KMS-11 (cell line): ENCODE data around the gene CTSH.

Source experiments
- H2AFZ ChIP-seq: fragments of 200-600 bp; sonication (generic); 2 replicates; pipeline ENCODE4 v1.6.1; 2016; ENCODE audit warnings: antibody characterized with exemption, mixed run types, low read depth
- H3K27ac ChIP-seq: fragments of 200-600 bp; sonication (generic); 2 replicates; pipeline ENCODE4 v1.6.1; 2016; ENCODE audit warnings: mild to moderate bottlenecking, mixed run types
- H3K27me3 ChIP-seq: fragments of 200-600 bp; sonication (generic); 2 replicates; pipeline ENCODE4 v1.6.1; 2017; ENCODE audit warnings: mild to moderate bottlenecking, low read depth, mixed run types, moderate library complexity; ENCODE audit not compliant: insufficient read depth
- H3K36me3 ChIP-seq: fragments of 200-600 bp; sonication (generic); 2 replicates; pipeline ENCODE4 v1.6.1; 2017; ENCODE audit warnings: mild to moderate bottlenecking, mixed run types; ENCODE audit not compliant: insufficient read depth
- H3K4me1 ChIP-seq: fragments of 200-600 bp; sonication (generic); 2 replicates; pipeline ENCODE4 v1.6.1; 2016; ENCODE audit warnings: mild to moderate bottlenecking, low read depth, mixed run types; ENCODE audit not compliant: poor library complexity, severe bottlenecking
- H3K4me2 ChIP-seq: fragments of 200-600 bp; sonication (generic); 2 replicates; pipeline ENCODE4 v1.7.0; 2016; ENCODE audit warnings: mild to moderate bottlenecking, mixed run types
- H3K4me3 ChIP-seq: fragments of 200-600 bp; sonication (generic); IDR thresholded peaks from 2 replicates; pipeline ENCODE4 v1.6.1; 2017; ENCODE audit warnings: low read depth, low read length, mixed read lengths; ENCODE audit not compliant: insufficient read depth
- H3K79me2 ChIP-seq: fragments of 200-600 bp; sonication (generic); 2 replicates; pipeline ENCODE4 v1.6.1; 2016; ENCODE audit warnings: low read depth, mixed run types; ENCODE audit not compliant: insufficient read depth
- H3K9ac ChIP-seq: fragments of 200-600 bp; sonication (generic); 2 replicates; pipeline ENCODE4 v1.6.1; 2016; ENCODE audit warnings: mild to moderate bottlenecking, mixed run types
- H4K20me1 ChIP-seq: fragments of 200-600 bp; sonication (generic); 2 replicates; pipeline ENCODE4 v1.6.1; 2016; ENCODE audit warnings: mild to moderate bottlenecking, mixed run types; ENCODE audit not compliant: insufficient read depth
- TF ChIP-seq, protein P1 (sequence below): fragments of 200-600 bp; sonication (generic); conservative IDR thresholded peaks from 2 replicates; pipeline ENCODE4 v1.6.1; 2017; ENCODE audit warnings: low read depth, mild to moderate bottlenecking, antibody characterized with exemption, low read length, moderate library complexity, mixed read lengths

Gene CTSH, protein sequence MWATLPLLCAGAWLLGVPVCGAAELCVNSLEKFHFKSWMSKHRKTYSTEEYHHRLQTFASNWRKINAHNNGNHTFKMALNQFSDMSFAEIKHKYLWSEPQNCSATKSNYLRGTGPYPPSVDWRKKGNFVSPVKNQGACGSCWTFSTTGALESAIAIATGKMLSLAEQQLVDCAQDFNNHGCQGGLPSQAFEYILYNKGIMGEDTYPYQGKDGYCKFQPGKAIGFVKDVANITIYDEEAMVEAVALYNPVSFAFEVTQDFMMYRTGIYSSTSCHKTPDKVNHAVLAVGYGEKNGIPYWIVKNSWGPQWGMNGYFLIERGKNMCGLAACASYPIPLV

DNA sequence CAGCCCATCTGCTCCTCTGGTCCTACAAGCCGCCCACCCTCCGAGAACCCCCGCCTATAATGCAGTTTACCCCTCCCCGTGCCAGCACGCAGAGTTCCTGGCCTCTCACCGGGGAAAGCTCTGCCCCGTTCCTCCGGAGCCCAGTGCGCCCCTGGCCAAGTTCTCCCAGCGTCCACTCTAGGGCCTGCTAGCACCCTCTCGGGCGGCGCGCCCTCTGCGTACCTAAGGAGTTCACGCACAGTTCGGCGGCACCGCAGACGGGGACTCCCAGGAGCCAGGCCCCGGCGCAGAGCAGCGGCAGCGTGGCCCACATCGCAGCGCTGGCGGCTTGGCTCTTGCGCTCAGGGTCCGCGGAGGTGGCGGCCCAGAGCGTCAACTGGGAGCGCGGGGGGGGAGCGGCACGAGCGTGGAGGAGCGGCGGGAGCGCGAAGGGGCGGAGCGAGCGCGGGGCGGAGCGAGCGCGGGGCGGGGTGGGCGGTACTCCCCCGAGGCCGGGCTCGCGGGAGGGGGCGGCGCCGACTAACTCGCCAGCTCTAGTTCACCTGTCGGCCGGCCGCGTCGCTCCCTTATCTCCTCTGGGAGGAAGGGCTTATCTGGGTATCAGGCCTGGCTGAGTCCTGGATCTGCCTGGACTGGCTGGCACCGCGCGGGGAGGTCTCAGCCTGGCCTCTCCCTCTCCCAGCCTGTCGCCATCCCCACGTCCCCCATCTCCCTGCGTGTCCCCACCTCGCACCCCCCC, at the start of gene CTSH:
CTSH (minus strand) TSS at position 378 of the 739 bp plus-strand sequence; CDS start at position 313, 65 bp downstream.
- peak within 1 kb of the TSS; percentile 76 for H3K4me2 ChIP-seq
- H4K20me1 ChIP-seq = no peaks in the 10 kb centered on the region
- no peaks in the 10 kb centered on the region for H3K4me1 ChIP-seq
- no peaks in the 10 kb centered on the region for H3K36me3 ChIP-seq
- no peak within 1 kb of the TSS for H3K4me3 ChIP-seq
- TF ChIP-seq, protein P1, sequence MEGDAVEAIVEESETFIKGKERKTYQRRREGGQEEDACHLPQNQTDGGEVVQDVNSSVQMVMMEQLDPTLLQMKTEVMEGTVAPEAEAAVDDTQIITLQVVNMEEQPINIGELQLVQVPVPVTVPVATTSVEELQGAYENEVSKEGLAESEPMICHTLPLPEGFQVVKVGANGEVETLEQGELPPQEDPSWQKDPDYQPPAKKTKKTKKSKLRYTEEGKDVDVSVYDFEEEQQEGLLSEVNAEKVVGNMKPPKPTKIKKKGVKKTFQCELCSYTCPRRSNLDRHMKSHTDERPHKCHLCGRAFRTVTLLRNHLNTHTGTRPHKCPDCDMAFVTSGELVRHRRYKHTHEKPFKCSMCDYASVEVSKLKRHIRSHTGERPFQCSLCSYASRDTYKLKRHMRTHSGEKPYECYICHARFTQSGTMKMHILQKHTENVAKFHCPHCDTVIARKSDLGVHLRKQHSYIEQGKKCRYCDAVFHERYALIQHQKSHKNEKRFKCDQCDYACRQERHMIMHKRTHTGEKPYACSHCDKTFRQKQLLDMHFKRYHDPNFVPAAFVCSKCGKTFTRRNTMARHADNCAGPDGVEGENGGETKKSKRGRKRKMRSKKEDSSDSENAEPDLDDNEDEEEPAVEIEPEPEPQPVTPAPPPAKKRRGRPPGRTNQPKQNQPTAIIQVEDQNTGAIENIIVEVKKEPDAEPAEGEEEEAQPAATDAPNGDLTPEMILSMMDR = no peak
- no peak within 1 kb of the TSS for H3K27ac ChIP-seq
- no peaks in the 10 kb centered on the region for H3K27me3 ChIP-seq
- peak within 1 kb of the TSS; percentile 81 for H2AFZ ChIP-seq
- H3K9ac ChIP-seq = peak within 1 kb of the TSS; percentile 48; the same call in 1 of the 2 replicates
- H3K79me2 ChIP-seq = no peaks in the 10 kb centered on the region

DNA sequence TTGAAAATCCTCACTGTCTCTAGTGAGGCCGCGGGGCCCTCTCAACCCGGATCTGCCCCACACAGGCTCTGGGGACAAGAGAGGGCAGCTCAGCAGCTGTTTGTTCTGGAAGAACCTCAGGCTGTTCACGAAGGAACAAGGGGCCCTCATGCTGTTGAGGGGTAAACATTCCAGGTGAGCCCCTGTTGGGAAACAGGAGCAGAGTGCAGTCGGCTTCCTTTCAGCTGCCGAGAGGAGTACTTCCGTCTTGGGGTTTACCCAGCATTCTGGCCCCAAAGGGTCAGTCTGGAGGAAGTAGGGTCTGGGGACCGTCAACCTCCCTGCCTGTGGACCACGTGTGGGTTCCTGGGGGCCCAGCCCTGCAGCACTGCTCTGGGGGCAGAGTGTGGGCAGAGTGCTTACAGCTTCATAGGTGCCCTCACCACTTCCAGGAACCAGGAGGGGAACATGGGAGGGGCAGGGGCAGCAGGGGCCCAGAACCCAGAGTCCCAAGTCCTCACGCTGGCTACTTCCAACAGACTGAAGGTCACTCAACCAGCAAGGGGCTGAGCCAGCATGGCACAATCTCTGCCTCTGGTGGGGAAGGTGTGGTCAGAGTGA, 49.2 kb upstream of the CTSH start:
- no peaks in the 10 kb centered on the region for H4K20me1 ChIP-seq
- TF ChIP-seq, protein P1 = no peak
- no peaks in the 10 kb centered on the region for H3K4me1 ChIP-seq
- H3K79me2 ChIP-seq = no peaks in the 10 kb centered on the region
- no peak overlapping the region for H3K9ac ChIP-seq
- H3K27ac ChIP-seq = no peak overlapping the region
- H3K4me2 ChIP-seq = no peak overlapping the region
- H3K4me3 ChIP-seq = no peak overlapping the region
- no peaks in the 10 kb centered on the region for H3K36me3 ChIP-seq
- no peak overlapping the region for H2AFZ ChIP-seq
- no peaks in the 10 kb centered on the region for H3K27me3 ChIP-seq

DNA sequence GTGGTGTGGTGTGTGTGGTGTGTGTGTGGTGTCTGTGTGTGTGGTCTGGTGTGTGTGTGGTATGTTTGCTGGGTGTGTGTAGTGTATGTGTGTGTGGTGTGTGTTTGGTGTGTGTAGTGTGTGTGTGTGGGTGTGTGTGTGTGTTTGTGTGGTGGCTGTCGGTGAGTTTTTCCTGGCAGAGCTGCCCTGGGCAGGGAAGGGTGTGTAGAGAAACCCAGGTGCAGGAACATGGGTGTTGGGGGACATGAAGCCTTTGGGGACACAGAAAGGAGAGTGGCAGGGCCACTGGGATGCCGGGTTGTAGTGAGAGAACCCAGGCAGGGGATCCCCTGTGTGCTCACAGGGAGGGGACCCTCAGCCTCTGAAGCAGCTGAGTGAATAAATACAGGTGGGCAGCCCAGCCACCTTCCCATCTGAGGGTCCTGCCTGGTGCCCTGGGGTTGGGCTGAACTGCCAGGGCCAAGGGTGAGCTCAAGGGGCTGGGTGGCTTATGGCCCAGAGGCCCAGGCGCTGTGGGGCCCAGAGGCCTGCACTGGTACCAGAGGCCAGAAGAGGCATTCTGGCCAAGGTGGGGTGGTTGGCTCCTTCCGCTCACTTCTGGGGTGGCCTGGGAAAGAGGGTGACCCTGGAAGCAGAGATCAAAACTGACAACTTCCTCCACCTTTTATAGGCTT, 48.5 kb upstream of the CTSH start:
- no peaks in the 10 kb centered on the region for H4K20me1 ChIP-seq
- H3K27ac ChIP-seq = no peak overlapping the region
- H3K27me3 ChIP-seq = no peaks in the 10 kb centered on the region
- H3K4me2 ChIP-seq = no peak overlapping the region
- no peaks in the 10 kb centered on the region for H3K79me2 ChIP-seq
- H3K4me1 ChIP-seq = no peaks in the 10 kb centered on the region
- TF ChIP-seq, protein P1 = no peak
- H3K4me3 ChIP-seq = no peak overlapping the region
- no peak overlapping the region for H3K9ac ChIP-seq
- no peak overlapping the region for H2AFZ ChIP-seq
- H3K36me3 ChIP-seq = no peaks in the 10 kb centered on the region

DNA sequence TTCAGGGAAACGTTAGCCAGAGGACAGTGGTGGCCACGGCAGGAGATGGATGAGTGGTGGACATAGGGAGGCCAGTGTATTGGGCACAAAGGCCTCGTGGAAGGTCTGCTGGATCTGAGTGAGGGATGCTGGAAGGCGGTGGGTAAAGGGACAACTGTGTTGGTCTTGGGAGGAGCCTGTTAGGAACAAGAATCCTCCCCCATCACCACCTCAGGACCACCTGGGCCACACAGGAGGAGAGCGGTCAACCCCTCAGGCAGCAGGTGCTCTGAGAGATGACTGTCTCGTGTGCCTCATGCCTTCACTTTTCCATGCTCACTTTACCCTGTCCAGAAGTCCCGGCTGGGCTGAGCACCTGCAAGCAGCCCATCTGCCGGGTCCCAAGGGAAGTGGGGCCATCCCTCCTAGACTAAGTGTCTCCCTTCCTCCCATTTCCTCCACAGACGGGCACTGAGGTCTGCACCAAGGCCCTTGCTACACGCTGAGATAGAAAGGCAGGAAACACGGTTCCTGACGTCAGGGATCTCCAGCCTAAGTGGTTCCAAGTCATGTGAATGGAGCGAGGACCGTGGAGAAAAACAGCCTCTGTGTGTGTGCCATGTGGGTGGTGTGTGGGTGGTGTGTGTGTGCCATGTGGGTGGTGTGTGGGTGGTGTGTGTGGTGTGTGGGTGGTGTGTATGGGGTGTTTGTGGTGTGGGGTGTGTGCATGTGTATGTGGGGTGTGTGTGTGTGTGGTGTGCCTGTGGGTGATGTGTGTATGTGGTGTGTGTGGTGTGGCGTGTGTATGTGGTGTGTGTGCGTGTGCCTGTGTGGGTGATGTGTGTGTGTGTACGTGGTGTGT, 47.8 kb upstream of the CTSH start:
- Histone ChIP-seq H3K79me2 (no peaks in the 10 kb centered on the region), H3K4me1 (no peaks in the 10 kb centered on the region), H3K27ac (no peak overlapping the region), H3K36me3 (no peaks in the 10 kb centered on the region), H2AFZ (no peak overlapping the region), H4K20me1 (no peaks in the 10 kb centered on the region), H3K4me3 (no peak overlapping the region), H3K27me3 (no peaks in the 10 kb centered on the region), H3K9ac (no peak overlapping the region), H3K4me2 (no peak overlapping the region)
- TF ChIP-seq, protein P1 = no peak
